Measurements from ENCODE around the gene HRC. TPM values are rescaled to one million over a fixed set of nuclear protein-coding genes. Genes with fewer than 3 reads are reported as not detected.

The HRC gene
- total RNA-seq, 2 donors from 2014 or later: 0.53 to 1.8 TPM

DNA sequence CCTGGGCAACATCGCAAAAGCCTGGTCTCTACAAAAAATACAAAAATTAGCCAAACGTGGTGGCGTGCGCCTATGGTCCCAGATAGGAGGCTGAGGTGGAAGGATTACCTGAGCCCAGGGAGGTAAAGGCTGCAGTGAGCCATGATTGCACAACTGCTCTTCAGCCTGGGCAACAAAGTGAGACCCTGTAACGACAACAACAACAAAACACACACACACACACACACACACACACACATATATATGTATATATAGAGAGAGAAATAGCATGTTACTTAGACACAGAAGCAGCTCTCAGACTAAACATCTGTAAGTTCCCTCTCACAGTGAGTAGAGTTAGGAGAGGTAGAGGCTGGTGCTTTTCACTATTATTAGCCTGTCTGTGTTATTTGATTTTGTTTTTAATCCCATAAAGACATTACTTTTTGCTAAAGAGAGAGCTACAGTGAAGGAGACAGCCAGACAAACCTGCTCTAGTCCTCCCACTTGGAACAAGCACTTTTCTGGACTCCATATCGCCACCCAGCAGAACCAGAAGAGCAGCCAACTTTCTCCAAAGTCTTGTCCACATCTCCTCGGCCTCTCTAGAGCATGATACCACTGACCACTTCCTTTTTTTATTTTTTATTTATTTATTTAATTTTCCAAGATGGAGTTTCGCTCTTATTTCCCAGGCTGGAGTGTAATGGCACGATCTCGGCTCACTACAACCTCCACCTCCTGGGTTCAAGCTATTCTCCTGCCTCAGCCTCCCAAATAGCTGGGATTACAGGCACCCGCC, 43.8 kb downstream of the HRC start:
- DNase-seq: no peak
- TF ChIP-seq, protein P1, sequence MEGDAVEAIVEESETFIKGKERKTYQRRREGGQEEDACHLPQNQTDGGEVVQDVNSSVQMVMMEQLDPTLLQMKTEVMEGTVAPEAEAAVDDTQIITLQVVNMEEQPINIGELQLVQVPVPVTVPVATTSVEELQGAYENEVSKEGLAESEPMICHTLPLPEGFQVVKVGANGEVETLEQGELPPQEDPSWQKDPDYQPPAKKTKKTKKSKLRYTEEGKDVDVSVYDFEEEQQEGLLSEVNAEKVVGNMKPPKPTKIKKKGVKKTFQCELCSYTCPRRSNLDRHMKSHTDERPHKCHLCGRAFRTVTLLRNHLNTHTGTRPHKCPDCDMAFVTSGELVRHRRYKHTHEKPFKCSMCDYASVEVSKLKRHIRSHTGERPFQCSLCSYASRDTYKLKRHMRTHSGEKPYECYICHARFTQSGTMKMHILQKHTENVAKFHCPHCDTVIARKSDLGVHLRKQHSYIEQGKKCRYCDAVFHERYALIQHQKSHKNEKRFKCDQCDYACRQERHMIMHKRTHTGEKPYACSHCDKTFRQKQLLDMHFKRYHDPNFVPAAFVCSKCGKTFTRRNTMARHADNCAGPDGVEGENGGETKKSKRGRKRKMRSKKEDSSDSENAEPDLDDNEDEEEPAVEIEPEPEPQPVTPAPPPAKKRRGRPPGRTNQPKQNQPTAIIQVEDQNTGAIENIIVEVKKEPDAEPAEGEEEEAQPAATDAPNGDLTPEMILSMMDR (IDR thresholded peaks at IDR 0.05): no peak
- intact Hi-C loops (cut with DNase I): no loop called here
- no peak overlapping the region for H3K27ac ChIP-seq
- peaks cover 8% of the 10 kb centered on the region for H3K4me1 ChIP-seq
- H3K4me3 ChIP-seq: no peak overlapping the region
- no peak overlapping the region for H3K9ac ChIP-seq (ENCODE audit: low read depth in 2 of 2, low read length in 2 of 2)
- H3K36me3 ChIP-seq: peaks cover 20% of the 10 kb centered on the region
- H3K9me3 ChIP-seq: no peaks in the 10 kb centered on the region
- no peaks in the 10 kb centered on the region for H3K27me3 ChIP-seq

DNA sequence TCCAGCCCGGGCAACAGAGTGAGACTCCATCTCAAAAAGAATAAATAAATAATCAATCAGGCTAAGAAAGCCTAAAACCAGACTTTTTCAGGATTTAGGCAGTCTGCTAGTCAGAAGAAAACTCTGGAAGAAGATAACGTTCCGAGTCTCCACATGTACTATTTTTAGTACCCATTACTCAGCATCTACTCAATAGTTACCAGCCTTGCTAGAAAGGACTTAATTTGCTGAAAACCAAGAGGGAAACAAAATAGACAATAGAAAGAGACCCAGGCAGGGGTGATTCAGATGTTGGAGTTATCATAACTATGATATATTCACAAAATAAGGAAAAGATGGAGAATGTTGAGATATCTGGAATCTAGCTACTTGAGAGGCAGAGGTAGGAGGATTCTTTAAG, 44.6 kb downstream of the HRC start:
- Histone ChIP-seq H3K4me1 (peaks cover 8% of the 10 kb centered on the region), H3K36me3 (peaks cover 20% of the 10 kb centered on the region), H3K4me3 (no peak overlapping the region), H3K27ac (no peak overlapping the region), H3K9ac (ENCODE audit: low read depth in 2 of 2, low read length in 2 of 2) (no peak overlapping the region), H3K27me3 (no peaks in the 10 kb centered on the region), H3K9me3 (no peaks in the 10 kb centered on the region)
- TF ChIP-seq, protein P1 (IDR thresholded peaks at IDR 0.05): no peak
- no peak for DNase-seq
- intact Hi-C loops (cut with DNase I): no loop called here

DNA sequence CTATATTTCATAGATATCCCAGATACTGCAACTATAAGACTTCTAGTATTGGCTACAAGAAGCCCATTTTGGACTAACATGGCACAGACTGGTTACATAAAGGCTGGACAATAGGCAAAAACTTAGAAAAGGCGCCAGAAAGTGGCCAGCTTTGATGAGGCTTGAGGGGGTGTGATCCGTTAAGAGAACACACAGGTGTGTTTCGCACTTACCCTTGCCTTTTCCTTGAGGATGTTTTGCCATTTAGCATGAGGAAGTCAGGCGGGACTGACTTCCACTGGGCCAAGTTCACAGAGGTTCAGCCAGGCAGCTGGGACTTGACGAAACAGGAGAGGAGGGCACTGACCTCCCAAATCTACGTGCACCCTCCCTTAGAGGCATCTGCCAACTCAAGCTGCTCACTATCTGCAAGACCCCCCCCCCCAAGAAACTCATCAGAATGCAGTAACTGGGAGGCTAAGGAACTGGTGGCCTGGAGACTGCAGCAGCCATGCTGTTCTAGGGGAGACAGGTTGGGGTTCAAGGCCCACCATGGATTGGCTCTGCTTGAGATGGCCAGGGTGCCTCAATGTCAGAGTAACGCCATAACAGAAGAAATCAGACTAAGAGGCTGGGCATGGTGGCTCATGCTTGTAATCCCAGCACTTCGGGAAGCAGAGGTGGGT, 45.5 kb downstream of the HRC start:
- Histone ChIP-seq H3K9ac (ENCODE audit: low read depth in 2 of 2, low read length in 2 of 2) (no peak overlapping the region), H3K9me3 (no peaks in the 10 kb centered on the region), H3K27ac (no peak overlapping the region), H3K4me1 (peaks cover 4% of the 10 kb centered on the region), H3K36me3 (peaks cover 20% of the 10 kb centered on the region), H3K4me3 (no peak overlapping the region), H3K27me3 (no peaks in the 10 kb centered on the region)
- intact Hi-C loops (cut with DNase I): no loop called here
- TF ChIP-seq, protein P1 (IDR thresholded peaks at IDR 0.05): no peak
- DNase-seq: no peak

DNA sequence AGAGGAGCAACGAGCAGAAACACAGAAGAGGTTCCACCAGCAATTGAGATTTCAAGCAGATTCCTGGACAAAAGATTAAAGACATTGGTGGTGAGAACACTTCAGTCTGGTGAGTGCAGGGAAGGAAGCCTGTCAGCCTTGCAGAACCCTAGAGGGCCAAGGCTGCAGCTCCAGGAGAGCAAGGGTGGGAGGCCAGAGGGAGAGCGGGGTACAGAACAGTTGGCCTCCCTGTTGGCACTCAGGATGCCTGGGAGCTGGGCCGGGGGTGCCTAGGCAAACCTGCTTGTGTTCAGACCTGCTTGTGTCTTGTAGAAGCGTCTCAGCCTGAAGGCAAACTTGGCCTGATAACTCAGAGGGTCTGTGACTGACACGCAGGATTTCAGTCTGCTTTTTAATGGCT, 46.1 kb downstream of the HRC start:
- intact Hi-C loops (cut with DNase I): no loop called here
- no peak overlapping the region for H3K9ac ChIP-seq (ENCODE audit: low read depth in 2 of 2, low read length in 2 of 2)
- H3K27ac ChIP-seq: no peak overlapping the region
- TF ChIP-seq, protein P1 (IDR thresholded peaks at IDR 0.05): no peak
- DNase-seq: no peak
- peaks cover 20% of the 10 kb centered on the region for H3K36me3 ChIP-seq
- peaks cover 4% of the 10 kb centered on the region for H3K4me1 ChIP-seq
- no peaks in the 10 kb centered on the region for H3K27me3 ChIP-seq
- no peaks in the 10 kb centered on the region for H3K9me3 ChIP-seq
- no peak overlapping the region for H3K4me3 ChIP-seq

DNA sequence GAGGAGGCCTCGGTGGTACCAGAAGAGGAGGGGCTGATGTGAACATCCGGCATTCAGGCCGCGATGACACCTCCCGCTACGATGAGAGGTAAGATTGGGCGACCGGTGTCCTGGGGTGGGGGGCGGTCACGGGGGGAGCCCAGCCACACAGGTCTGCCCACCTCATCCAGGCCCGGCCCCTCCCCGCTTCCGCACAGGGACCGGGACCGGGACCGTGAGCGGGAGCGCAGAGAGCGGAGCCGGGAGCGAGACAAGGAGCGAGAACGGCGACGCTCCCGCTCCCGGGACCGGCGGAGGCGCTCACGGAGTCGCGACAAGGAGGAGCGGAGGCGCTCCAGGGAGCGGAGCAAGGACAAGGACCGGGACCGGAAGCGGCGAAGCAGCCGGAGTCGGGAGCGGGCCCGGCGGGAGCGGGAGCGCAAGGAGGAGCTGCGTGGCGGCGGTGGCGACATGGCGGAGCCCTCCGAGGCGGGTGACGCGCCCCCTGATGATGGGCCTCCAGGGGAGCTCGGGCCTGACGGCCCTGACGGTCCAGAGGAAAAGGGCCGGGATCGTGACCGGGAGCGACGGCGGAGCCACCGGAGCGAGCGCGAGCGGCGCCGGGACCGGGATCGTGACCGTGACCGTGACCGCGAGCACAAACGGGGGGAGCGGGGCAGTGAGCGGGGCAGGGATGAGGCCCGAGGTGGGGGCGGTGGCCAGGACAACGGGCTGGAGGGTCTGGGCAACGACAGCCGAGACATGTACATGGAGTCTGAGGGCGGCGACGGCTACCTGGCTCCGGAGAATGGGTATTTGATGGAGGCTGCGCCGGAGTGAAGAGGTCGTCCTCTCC, 47.4 kb downstream of the HRC start:
- H3K27ac ChIP-seq: no peak overlapping the region
- H3K9me3 ChIP-seq: no peaks in the 10 kb centered on the region
- intact Hi-C loops (cut with DNase I): no loop called here
- H3K4me3 ChIP-seq: no peak overlapping the region
- H3K36me3 ChIP-seq: peaks cover 22% of the 10 kb centered on the region
- H3K27me3 ChIP-seq: no peaks in the 10 kb centered on the region
- H3K9ac ChIP-seq (ENCODE audit: low read depth in 2 of 2, low read length in 2 of 2): no peak overlapping the region
- DNase-seq: no peak
- TF ChIP-seq, protein P1 (IDR thresholded peaks at IDR 0.05): no peak
- no peaks in the 10 kb centered on the region for H3K4me1 ChIP-seq

Data from colonic mucosa (tissue), 4 donors.